ENCODE data around the gene FOXN1. TPM values are rescaled to one million over a fixed set of nuclear protein-coding genes. Genes with fewer than 3 reads are reported as not detected.

FOXN1 gene
- total RNA-seq, 1 experiment from 2014 or later: not detected

GRCh38 chr17:28523876-28524275 lies 17.7 kb downstream of the FOXN1 start:
- H3K9me3 Mint-ChIP-seq: no peaks in the 10 kb centered on the region
- no peak for TF ChIP-seq CBFB (CRISPR knock-in tag; IDR thresholded peaks at IDR 0.05; ENCODE audit: low read depth)
- no peak for TF ChIP-seq JUN (CRISPR knock-in tag; IDR thresholded peaks at IDR 0.05)
- TF ChIP-seq MAX (CRISPR knock-in tag; IDR thresholded peaks at IDR 0.05): no peak
- TF ChIP-seq GABPB1 (CRISPR knock-in tag; IDR thresholded peaks at IDR 0.05): no peak
- TF ChIP-seq ATF1 (CRISPR knock-in tag; IDR thresholded peaks at IDR 0.05): no peak
- no peak for TF ChIP-seq RELA (CRISPR knock-in tag; IDR thresholded peaks at IDR 0.05; ENCODE audit: borderline replicate concordance)
- TF ChIP-seq ZNF219 (CRISPR knock-in tag; IDR thresholded peaks at IDR 0.05; ENCODE audit: borderline replicate concordance): no peak
- no peak for TF ChIP-seq IRF1 (CRISPR knock-in tag; IDR thresholded peaks at IDR 0.05)
- no peak for TF ChIP-seq NFATC4 (CRISPR knock-in tag; IDR thresholded peaks at IDR 0.05)
- no peak for TF ChIP-seq ZNF416 (CRISPR knock-in tag; IDR thresholded peaks at IDR 0.05)
- TF ChIP-seq ZNF281 (CRISPR knock-in tag; IDR thresholded peaks at IDR 0.05): no peak
- no peak for TF ChIP-seq NR2C2 (CRISPR knock-in tag; IDR thresholded peaks at IDR 0.05)
- no peak for TF ChIP-seq ZBTB43 (CRISPR knock-in tag; IDR thresholded peaks at IDR 0.05)
- no peak for TF ChIP-seq SP1 (CRISPR knock-in tag; conservative IDR thresholded peaks at IDR 0.05)
- TF ChIP-seq ZSCAN18 (CRISPR knock-in tag; IDR thresholded peaks at IDR 0.05): no peak
- no peak for TF ChIP-seq ZBTB21 (CRISPR knock-in tag; IDR thresholded peaks at IDR 0.05; ENCODE audit: borderline replicate concordance)
- TF ChIP-seq ATF2 (CRISPR knock-in tag; IDR thresholded peaks at IDR 0.05; ENCODE audit: borderline replicate concordance, low read depth): no peak
- TF ChIP-seq USF1 (CRISPR knock-in tag; IDR thresholded peaks at IDR 0.05): no peak
- no peak for TF ChIP-seq ZNF512 (CRISPR knock-in tag; IDR thresholded peaks at IDR 0.05; ENCODE audit: borderline replicate concordance)
- H3K27me3 Mint-ChIP-seq (ENCODE audit: low read depth): peaks cover 2% of the 10 kb centered on the region; the same call in 1 of the 2 replicates
- no peak overlapping the region for H3K4me3 Mint-ChIP-seq
- POLR2A ChIA-PET: no interaction called here
- H3K27ac Mint-ChIP-seq: no peak overlapping the region
- no peak for ATAC-seq
- CTCF ChIA-PET: no interaction called here
- H3K4me1 Mint-ChIP-seq: peaks cover 3% of the 10 kb centered on the region
- no peak for DNase-seq (ENCODE audit: low spot score)
- no peaks in the 10 kb centered on the region for H3K36me3 Mint-ChIP-seq

Data from WTC11 (cell line).